NCI-H2171 (cell line): ENCODE measurements around the gene WNT11.
"Not testable (repeated sequence)": the region's sequence is repeated elsewhere in the genome, so short reads cannot be mapped to it uniquely, and the experiment has no call there.

Experiments used
- DNase-seq: peaks from one replicate; lab custom pipeline; 2025; lab: John Stamatoyannopoulos, UW

The WNT11 gene

DNA sequence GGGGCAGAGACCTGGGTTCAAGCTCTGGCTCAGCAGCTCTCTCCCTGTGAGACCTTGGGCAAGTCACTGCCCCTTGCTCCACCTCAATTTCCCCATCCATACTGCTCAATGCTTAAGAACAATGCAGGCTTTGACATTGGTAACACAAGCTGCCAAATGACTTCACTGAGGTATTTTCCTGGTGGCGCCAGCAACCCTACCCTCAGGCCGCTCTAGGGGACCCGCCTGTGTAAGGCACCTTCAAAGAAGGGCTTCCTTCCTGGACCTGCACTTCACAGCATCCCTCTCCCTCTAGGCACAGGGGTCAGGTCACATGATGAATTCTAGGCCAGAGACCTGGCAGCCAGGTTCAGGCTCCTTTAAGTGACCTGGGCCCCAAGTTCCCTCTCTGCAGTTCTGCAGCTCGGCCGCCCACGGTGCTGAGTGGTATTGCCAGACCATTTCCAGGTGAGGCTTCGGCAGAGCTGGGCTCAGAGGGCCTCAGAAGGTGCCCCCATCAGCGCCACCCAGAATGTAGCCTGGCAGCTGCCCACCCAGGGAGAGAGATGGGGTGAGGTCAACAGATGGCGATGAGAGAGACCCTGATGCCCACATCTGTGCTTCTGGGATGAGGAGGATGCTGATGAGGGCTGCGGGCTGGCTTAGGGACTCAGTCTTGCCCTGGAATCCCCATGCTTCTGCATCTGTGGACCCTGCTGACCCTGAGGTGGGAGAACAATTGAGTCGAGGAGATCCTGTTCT, 4.5 kb downstream of the WNT11 start:
- no peak for DNase-seq

DNA sequence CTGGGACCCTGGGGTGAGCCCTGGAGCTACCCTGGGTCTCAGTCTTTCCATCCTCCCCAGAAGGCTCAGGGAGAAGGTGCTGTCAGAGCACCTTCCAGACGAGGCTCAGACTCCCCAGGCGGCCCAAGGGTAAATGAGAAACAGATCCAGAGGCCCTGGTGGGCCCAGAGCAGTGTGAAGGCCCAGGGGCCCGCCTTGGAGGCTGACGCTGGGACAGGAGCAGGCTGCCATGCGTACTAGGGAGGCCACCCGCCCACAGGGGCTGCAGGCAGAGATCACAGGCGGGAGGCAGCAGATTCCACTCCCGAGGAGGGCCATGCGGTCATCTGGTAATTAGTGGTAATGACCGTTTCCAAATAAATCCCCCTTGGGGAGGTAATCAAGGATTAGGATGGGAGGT, 5.2 kb downstream of the WNT11 start:
- no peak for DNase-seq

DNA sequence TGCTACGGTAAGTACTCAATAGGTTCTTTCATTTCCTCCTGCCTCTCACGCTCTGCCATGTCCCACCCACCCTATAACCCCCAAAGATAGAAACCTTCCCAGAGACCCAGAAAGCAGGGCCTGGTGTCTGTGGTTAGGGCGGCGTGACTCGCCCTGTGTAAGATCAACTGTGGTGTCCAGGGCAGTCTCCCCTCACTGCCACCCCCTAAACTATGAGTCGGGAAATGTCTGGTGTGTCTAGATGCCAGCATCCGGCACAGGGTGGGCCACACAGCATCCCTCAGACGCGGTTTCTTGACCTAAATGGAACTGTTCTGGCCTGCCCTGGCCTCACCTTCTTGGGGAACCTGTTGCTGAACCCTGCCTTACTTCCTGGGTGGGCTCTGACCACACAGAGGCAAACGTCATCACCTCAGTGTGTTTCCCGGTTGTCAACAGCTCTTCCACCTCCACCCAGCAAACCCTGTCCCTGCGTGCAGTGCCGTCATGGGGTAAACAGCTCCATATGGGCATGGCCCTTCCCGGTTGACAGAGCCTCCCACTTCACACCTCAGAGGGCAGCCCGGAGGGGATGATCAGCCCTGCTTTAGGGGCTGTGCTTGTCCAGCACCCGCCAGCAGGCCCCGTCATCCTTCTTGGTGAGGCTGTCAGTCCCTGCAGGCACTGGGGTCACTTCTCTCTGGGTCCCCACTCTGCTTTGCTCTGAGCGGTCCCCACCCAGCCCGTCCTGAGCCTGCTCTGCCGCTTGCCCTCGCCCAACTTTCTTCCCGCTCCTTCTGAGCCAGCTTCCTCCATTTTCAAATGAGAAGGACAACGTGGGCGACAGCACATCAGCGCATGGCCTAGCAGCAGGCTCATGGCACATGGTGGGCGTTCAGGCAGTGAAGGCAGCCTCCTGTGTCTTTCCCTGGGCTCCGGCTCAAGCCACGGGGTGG, 6.0 kb downstream of the WNT11 start:
- no peak for DNase-seq

DNA sequence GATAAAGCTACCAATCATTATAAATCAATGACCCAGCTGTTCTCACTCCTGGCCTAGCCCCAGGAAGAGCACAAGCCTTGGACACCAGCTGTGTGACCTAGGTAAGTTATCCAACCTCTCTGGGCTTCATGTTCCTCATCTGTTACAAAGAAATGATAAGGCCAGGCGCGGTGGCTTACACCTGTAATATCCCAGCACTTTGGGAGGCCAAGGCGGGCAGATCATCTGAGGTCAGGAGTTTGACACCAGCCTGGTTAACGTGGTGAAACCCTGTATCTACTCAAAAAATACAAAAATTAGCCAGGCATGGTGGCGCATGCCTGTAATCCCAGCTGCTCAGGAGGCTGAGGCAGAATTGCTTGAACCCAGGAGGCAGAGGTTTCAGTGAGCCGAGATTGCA, 7.6 kb downstream of the WNT11 start:
- not testable (repeated sequence) for DNase-seq

DNA sequence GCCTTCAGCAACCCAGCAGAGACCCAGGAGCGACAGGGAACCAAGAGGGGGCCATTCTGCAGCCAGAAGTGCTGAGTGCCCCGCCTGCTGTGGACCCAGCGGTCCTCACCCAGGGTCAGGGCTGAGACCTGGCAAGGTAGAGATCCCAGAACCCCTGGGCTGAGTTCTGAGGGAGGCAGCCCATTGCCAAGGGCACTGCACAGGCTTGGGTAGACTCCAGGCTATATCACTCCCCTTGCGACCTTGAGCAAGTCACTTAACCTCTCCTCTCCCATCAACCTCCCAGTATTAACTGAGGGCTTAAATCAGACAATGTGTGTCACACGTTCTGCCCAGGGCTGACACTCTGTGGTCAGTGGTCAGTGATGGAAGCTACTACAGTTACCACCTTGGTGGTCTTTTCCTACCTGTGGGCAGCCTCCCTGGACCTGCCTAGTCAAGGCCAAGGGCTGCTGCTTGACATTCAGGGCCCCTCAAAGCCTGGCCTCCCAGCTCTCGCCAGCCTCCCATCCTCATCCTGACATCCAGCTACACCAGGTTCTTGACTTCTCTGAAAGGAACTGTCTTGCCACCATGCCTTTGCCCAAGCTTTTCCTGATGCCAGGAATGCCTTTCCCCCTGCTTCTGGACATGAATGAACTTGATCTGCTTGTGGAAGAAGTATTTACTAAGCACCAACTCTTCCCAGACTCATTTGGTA, 8.2 kb downstream of the WNT11 start:
- DNase-seq, result no peak

DNA sequence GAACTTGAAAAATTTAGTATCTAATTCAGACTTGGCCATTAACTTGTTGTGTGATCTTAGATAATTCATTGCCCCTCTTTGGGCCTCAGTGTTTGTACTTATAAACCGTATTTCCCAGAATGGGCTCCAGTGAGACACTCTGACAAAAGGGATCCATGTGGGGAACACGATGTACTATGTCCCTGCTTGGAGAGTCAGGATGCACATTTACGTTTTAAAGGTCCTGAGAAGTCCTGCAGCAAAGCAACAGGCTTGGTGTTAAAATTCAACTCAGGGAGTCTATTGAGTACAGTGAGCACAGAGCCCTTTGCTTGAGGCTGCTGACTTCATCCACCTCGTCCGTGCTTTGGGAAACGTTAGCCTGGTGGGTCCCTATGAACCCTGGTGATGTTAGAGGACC, 9.0 kb downstream of the WNT11 start:
- no peak for DNase-seq

DNA sequence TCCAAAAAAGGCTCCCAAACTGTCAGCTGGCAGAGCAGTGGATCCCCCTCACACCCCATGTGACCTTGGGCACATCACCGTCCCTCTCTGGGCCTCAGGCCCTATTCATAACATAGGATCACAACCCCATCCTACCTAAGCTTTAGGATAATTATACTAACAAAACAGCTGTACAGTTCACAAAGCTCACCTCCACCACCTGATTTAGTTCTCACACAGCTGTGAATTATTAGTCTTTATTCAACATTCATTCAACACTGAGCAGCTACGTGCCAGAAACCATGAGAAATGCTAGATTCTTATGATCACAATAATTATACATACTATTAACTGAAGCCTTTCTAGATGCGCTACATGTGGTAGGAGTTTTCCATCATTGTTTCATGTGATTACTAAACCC, 9.5 kb downstream of the WNT11 start:
- DNase-seq, result no peak

DNA sequence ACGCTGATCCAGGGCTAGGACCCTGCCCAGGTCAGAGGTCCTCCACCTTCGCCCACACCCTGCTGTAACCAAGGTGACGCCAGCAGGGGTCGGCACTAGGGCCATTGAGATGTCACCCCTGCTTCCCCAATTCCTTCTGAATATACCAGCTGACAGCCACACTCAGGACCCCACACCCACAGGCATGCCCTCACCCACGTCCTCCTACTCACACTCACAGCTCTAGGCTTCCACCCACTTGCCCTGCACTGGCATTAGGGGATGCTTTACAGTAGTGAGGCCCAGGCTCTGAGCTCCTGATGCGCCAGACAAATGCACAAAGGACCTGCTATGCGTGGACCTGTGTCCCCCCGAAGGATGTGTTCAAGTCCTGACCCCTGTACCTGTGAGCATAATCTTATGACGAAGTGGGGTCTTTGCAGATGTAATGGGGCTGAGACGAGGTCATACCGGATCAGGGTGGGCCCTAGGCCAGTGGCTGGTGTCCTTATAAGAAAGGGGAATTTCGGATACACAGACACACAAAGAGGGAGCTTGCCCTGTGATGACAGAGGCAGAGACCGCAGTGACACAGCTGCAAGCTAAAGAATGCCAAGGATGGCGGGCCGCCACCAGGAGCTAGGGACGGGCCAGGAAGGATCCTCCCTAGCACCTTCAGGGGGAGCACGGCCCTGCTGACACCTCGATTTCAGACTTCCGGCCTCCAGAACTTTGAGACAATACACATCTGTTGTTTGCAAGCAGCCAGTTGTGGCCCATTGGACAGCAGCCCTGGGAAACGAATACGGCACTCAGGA, 11.2 kb downstream of the WNT11 start:
- no peak for DNase-seq

DNA sequence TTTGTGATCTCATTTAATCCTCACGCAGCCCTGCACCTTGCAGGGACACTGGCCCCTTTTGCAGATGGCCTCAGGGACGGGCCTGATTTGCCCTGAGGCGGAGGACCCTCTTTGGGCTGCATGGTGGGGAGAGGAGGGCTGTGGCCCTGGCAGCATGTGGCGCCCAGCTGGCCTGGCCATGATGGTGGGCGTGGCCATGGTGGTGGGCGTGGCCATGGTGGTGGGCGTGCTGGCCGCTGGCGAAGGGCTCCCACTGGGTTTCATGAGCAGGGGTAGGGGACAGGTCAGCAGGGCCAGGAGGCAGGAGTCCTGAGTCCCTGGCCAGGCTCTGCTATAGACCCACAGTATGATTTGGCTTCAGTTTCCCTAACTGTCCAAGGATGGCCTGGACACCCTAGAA, 13.1 kb downstream of the WNT11 start:
- DNase-seq, result no peak

DNA sequence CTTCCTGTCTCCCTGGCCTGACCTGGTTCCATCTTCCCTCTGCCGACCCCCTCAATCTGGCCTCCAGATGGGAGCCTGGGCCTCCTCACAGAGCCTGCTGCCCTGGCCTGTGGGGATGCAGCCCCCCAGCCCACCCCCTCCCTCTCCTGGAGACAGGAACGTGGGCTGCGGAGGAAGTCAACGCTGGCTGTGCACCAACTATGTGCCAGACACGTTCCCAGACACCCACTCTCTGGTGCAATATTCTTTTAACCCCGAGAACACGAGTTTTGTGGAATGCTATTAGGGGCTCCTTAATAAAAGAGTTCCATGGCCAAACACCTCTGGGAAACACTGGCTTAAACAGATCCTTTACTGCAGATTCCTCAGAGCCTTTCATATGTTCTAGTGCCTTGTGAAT, 15.9 kb downstream of the WNT11 start:
- no peak for DNase-seq

DNA sequence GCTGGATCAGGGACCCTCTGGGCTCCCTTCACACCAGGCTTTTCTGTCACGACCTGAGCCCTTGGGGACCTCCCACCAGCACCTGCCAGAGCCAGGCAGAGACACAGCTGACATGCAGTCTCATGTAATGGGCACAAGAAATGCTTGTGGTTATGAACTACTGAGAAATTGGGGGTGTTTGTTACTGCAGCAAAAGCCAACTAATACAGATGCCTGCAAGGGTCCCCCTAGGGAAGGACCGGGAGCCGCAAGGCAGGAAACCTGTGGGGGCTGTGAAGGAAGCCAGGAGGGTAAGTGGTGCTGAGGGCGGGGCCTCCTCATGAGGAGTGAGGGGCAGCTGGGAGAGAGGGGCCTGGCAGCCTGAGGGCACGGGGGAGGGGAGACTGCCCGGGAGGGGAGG, 16.6 kb downstream of the WNT11 start:
- DNase-seq, result no peak

DNA sequence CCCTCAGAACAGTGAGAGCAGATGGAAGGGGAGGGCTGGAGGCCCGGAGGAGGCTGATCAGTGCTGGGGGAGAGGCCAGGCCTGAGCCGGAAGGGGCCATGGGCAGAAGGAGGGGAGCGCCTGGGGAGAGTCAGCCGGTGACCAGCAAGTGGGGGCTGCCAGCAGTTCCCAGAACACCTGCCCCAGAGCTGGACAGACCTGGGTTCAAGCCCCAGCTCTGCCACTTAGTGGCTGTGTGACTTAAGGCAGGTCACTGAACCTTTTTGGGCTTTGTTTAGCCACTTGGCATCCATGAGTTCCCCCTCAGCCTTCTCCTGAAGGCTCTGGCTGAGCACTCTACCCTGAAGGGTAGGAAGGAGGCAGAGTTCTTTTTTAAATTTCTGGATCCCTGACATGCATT, 17.4 kb downstream of the WNT11 start:
- no peak for DNase-seq

DNA sequence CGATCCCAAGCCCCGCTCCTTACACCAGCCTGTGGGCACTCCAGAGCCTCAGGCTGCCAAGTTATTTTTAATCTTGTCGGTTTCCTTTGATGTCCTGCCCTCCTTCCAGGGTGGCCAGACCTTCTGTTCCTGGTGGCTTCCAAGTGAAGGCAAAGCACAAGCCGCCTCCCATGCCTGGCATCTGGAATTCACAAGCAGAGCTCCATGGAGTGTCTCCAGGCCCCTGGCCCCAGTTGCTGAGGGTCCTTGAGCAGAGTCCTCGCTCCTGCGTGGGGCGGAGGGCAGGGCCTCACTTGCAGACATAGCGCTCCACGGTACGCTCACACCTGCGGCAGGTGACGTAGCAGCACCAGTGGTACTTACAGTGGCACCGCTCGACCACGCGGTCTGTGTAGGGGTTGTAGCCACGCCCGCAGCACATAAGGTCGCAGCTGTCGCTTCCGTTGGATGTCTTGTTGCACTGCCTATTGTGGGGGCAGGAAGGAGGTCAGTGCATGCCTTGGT, 19.5 kb downstream of the WNT11 start:
- DNase-seq, result no peak

DNA sequence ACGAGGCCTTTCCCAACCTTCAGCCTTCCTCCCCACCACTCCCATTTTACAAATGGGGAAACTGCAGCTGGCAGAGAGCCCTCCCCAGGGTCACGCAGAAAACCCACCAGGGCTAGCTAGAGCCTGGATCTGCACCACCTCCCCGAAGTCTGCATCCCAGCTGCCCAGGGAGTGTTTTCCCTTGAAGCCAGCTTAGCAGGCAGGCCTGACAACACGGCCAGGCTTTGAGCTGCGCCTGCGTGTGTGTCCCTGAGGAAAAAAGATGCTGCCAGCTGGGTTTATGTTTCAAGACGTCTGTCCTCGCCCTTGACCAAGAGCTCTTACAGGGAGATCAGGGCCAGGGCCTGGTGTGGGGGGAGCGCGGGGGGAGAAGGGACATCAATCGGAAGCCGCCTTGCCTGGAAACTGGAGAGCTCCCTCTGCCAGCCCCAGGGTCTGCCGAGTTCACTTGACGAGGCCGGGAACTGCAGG, 20.3 kb downstream of the WNT11 start:
- no peak for DNase-seq

DNA sequence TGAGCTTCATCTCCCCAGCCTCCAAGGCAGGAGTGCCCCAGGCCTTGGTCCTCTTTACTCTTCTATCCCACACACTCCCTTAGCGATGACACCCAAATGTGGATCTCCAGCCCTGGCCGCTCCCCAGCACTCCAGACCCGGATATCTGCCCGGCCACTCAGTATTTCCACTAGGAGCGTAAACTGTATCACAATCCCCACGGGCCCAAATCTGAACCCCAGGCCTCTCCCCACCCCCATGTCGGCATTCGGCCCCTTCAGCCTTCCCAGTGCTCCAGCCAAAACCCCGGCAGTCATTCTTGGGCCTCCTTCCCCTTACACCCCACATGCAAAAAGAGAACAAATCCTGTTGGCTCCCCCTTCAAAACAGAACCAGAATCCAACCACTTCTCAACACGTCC, 20.8 kb downstream of the WNT11 start:
- no peak for DNase-seq

DNA sequence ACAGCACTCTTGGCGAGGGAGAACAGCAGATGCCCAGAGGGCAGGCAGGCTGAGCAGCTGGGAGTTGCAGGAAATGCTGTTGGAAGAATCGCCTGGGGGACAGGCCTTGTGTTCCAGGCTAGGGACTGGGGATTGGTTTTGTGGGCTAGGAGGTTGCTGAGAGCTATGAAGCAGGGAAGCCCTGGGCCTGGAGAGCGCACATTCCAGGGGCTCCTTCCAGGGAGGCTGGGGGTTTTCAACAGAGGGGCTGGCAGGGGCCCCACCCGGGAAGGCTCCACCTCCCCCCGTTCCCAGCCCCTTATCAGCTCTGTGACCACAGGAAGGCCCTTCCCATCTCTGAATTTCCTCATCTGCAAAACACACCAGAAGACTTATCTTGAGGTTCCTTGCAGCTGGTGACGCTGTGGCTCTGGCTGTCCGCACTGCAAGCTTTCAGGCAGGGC, 21.7 kb downstream of the WNT11 start:
- no peak for DNase-seq

DNA sequence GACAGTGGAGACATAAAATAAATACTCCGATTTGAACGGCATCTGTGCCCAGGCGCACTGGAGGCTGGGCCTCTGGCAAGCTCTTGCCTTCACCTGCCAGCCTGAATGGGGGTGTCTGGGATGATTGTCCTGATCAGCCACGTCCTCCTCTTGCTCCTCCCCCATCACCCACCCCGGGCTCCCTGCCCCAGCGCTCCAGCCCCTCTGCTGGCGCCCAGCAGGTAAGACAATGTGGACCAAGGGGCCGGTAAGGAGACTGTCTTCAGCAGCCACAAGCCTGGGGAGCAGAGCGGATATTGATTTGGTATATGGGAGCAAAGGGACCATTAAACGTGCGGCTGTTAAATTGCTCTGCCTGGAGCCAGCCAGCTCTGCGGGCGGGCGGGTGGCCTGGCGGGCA, 24.9 kb downstream of the WNT11 start:
- DNase-seq, result no peak

DNA sequence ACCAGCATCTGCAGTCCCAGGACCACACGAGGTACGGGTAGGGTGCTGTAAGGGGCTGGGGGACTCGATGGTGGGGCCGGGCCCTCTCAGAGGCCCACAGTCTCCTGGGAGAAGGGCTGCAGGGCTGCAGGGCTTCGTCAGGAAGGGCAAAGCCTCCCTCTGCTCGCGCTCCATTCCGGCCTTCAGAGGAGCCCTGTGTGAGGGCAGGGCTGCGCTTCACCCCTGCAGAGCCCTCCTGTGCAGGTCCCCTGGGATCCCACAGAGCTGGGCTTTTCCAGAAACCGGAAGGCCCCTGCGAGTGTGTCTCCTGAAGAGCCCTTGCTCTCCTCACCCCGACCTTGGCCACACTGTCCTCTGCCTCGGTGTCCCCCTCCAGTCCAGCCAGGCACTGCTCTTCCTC, 27.2 kb downstream of the WNT11 start:
- DNase-seq, result no peak

DNA sequence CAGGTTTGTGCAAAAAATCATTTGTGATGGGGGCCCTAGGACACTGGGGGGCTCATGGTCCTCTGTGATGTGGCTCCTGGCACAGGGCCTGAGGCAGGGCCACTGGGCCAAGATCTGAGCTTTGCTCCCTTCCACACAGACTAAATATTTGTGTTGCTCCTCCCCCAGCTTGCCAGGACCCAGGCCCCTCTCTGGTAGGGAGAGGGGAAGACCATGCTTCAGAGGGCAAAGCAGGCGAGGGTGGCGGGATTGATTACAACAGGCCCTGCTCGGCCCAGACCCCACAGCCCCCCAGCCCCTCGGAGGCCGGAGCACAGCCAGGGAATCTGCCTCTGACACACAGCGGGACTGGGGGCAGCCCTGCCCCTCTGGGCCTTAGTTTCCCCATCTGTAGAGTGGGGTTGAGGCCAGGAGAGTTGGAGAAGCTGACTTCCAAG, 29.0 kb downstream of the WNT11 start:
- DNase-seq, result no peak

DNA sequence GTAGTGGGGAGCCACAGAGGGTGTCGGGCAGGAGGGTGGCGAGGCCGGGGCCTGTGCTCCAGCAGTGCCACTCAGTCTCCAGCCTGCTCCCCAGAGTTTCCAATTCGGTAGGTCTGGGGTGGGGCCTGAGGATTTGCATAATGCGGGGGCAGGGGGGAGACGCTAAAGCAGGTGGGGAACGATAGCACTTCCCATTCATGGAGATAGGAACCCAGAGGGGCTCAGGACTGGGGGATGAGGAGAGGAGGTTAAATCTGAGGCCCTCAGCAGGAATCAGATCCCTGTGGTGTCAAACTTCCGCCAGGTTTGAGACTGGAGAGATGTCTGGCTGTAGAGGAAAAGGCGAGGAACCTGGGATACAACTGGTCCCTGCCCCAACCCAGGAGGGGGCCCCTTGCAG, 29.8 kb downstream of the WNT11 start:
- DNase-seq, result no peak

DNA sequence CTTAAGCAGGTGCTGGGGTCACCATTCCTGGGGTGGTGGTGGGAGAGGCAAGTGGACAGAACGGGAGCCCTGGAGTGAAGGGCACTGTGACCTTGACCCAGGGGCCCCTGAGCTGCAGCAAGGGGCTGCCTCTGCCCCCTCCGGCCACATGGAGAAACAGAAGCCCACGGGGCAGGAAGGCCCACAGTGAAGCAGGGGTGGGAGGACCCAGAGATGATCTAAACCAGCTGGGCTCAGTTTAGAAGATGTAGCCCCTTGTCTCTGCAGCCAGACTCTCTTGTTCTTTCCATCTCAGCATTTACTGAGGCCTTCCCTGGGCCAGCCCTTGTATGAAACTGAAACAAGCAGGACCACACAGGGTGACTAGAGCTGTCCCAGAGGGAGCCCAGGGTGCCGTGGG, 30.5 kb downstream of the WNT11 start:
- DNase-seq, result no peak

DNA sequence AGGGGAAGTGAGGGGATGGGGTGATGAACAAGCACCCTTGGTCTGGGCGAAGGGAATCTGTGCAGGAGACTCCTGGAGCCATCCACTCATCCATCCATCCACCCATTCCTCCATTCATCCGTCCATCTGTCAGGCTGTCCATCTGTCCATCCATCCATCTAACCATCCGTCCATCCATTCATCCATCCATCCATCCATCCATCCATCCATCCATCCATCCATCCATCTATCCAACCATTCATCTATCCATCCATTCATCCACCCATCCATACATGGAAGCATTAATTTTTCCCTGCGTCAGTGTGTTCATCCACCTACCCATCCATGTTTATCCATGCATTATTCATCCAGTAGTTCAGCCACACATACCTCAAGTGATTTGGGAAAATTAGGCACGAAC, 32.0 kb downstream of the WNT11 start:
- DNase-seq, result no peak
